H54 (cell line): Measurements from ENCODE around the gene EPSTI1.
"Not testable (repeated sequence)": the region's sequence is repeated elsewhere in the genome, so short reads cannot be mapped to it uniquely, and the experiment has no call there.

ENCODE experiments used
- DNase-seq: peaks from one replicate; pipeline ENCODE4 v3.0.0; 2011; ENCODE audit warnings: low spot score, mixed read lengths; ENCODE audit not compliant: insufficient read length
- FAIRE-seq: peaks from 3 replicates; lab custom pipeline; 2011; peaks lifted over from hg19 to GRCh38; lab: Jason Lieb, UNC
- POLR2A ChIP-seq: IDR thresholded peaks from 2 replicates; pipeline ENCODE4 v1.6.1; 2011; ENCODE audit warnings: low read depth, mild to moderate bottlenecking, low read length

EPSTI1 gene, protein sequence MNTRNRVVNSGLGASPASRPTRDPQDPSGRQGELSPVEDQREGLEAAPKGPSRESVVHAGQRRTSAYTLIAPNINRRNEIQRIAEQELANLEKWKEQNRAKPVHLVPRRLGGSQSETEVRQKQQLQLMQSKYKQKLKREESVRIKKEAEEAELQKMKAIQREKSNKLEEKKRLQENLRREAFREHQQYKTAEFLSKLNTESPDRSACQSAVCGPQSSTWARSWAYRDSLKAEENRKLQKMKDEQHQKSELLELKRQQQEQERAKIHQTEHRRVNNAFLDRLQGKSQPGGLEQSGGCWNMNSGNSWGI

GRCh38 chr13:42991898-42992763 is at the start of gene EPSTI1:
Gene EPSTI1, minus strand, starts transcription at chr13:42992241. Its CDS starts 76 bp downstream, at chr13:42992165.
- DNase-seq (peak; percentile 24), FAIRE-seq (no peak)
- TF ChIP-seq POLR2A, result no peak

GRCh38 chr13:43041369-43041921 is 49.4 kb upstream of the EPSTI1 start:
- DNase-seq (no peak), FAIRE-seq (no peak)
- TF ChIP-seq POLR2A, result no peak

DNA sequence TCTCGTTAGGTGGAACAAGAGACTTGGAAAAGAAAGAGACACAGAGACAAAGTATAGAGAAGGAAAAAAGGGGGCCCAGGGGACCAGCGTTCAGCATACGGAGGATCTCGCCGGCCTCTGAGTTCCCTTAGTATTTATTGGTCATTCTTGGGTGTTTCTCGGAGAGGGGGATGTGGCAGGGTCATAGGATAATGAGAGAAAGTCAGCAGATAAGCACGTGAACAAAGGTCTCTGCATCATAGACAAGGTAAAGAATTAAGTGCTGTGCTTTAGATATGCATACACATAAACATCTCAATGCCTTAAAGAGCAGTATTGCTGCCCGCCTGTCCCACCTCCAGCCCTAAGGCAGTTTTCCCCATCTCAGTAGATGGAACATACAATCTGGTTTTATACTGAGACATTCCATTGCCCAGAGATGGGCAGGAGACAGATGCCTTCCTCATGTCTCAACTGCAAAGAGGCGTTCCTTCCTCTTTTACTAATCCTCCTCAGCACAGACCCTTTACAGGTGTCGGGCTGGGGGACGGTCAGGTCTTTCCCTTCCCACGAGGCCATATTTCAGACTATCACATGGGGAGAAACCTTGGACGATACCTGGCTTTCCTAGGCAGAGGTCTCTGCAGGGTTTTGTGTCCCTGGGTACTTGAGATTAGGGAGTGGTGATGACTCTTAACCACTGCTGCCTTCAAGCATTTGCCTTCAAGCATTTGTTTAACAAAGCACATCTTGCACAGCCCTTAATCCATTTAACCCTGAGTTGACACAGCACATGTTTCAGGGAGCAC is 48.7 kb upstream of the EPSTI1 start:
- not testable (repeated sequence) for FAIRE-seq, DNase-seq

- no peak for FAIRE-seq
- no peak for TF ChIP-seq POLR2A
- DNase-seq, result no peak
These were observed 47.9 kb upstream of the EPSTI1 start for GRCh38 chr13:43039966-43040365.

GRCh38 chr13:43036351-43037250 is 44.6 kb upstream of the EPSTI1 start:
- FAIRE-seq (no peak), DNase-seq (no peak)
- no peak for TF ChIP-seq POLR2A

GRCh38 chr13:43033038-43033437 is 41.0 kb upstream of the EPSTI1 start:
- no peak for FAIRE-seq
- no peak for DNase-seq
- TF ChIP-seq POLR2A, result no peak

- no peak for TF ChIP-seq POLR2A
- no peak for DNase-seq
- FAIRE-seq, result no peak
These were observed 39.8 kb upstream of the EPSTI1 start for GRCh38 chr13:43031881-43032280.

- no peak for DNase-seq
- TF ChIP-seq POLR2A, result no peak
- no peak for FAIRE-seq
These were observed 38.5 kb upstream of the EPSTI1 start for GRCh38 chr13:43030548-43030947.

DNA sequence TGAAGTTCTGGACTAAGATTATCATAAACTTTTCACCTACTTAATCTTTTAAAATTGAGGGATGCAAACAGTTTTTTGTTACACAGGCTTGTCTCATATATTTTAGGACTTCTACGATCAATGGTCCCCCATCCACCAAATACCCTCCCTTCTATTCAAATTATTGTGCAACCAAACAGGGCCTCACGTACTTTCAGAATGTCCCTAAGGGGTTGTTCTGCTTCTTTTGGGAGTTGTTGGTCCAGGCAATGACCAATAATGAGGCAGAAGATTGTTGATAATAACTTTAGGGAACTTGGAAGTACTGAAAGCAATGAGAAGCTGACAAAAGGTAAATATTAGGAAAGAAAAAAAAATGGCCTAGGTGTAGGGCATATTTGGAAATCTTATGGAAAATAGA is 34.2 kb upstream of the EPSTI1 start:
- FAIRE-seq, result no peak
- no peak for TF ChIP-seq POLR2A
- no peak for DNase-seq

DNA sequence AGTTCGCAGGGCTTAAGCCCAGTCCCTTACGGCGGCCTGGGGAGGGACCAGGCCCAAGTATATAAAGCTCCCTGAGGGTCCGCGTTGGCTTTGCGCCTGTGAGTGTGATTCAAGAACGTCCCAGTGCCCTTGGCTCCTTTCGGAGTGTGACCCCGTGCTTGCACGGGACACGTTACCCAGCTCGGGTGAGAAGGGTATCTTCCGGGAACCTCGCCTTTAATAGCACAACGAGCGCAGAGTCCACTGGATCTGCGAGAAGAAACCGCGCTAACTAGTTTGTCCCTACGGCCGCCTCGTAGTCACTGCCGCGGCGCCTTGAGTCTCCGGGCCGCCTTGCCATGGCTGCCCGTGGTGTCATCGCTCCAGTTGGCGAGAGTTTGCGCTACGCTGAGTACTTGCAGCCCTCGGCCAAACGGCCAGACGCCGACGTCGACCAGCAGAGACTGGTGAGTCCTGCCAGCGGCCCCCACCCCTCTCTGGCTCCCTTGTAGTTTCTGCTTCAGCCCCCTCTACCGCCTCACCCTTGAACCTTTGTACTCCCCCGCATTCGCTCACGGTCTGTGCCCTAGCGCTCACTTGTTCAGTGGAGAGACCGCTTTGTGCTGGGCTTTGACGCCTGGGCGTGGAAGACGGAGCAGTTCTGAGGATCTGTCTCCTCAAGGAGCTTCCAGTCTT is 31.4 kb upstream of the EPSTI1 start, which contains the start of gene DNAJC15:
DNAJC15 (plus strand) TSS at position 298 of the 675 bp plus-strand sequence; CDS start at position 339, 41 bp downstream.
- FAIRE-seq, result no peak
- no peak for DNase-seq
- peak; percentile 69 for TF ChIP-seq POLR2A

DNA sequence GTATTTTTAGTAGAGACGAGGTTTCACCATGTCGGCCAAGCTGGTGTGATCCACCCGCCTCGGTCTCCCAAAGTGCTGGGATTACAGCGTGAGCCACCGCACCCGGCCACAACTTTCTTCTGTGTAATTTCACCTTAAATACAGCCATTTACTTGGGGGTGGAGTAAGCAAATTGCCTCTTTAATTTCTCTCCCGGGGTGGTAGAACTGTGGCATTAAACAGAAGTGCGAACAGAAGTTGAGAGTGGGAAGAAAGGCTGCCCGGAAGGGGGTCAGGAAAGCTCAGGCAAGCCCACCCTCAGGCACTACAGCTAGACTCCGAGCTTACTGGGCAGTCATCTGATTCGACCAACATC is 30.9 kb upstream of the EPSTI1 start:
- TF ChIP-seq POLR2A, result no peak
- no peak for DNase-seq
- no peak for FAIRE-seq
